ENCODE measurements around the gene KRT84.

DNA sequence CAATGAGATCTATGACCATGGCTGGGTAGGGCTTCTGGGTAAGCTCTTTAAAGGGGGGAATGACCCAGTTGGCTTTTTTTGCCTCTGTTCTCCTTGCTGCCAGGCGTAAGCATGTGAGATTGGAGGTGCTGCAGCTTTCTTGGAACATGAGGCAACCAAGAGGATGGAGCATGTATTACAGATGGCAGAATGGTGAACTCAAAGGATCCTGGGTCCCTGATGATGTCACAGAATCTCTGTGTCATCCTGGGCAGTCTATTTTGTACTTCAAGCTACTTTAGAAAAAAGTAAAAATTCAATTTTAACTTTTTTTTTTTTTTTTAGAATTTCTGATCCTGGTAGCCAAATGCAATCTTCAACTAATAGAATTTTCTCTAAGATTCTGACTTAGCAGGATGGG is 12.7 kb upstream of the KRT84 start:
- TF ChIP-seq, protein P1, sequence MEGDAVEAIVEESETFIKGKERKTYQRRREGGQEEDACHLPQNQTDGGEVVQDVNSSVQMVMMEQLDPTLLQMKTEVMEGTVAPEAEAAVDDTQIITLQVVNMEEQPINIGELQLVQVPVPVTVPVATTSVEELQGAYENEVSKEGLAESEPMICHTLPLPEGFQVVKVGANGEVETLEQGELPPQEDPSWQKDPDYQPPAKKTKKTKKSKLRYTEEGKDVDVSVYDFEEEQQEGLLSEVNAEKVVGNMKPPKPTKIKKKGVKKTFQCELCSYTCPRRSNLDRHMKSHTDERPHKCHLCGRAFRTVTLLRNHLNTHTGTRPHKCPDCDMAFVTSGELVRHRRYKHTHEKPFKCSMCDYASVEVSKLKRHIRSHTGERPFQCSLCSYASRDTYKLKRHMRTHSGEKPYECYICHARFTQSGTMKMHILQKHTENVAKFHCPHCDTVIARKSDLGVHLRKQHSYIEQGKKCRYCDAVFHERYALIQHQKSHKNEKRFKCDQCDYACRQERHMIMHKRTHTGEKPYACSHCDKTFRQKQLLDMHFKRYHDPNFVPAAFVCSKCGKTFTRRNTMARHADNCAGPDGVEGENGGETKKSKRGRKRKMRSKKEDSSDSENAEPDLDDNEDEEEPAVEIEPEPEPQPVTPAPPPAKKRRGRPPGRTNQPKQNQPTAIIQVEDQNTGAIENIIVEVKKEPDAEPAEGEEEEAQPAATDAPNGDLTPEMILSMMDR (conservative IDR thresholded peaks at IDR 0.05; ENCODE audit: low read length) = no peak
- TF ChIP-seq EZH2phosphoT487 (IDR thresholded peaks at IDR 0.05; ENCODE audit: borderline replicate concordance, low read depth, low read length) = no peak
